Progenitor cell of endocrine pancreas (in vitro differentiated cells): ENCODE measurements around the gene MYOCD. TPM values are rescaled to one million over a fixed set of nuclear protein-coding genes. Genes with fewer than 3 reads are reported as not detected.

ENCODE experiments used
- DNase-seq: peaks from one replicate; pipeline ENCODE4 v3.0.0; 2021; ENCODE audit warnings: low spot score; ENCODE audit not compliant: unreplicated experiment
- H3K27ac Mint-ChIP-seq: 2 replicates; pipeline ENCODE4 v1.8.0; 2021; ENCODE audit warnings: mild to moderate bottlenecking, moderate library complexity, mixed read lengths
- H3K27me3 Mint-ChIP-seq: 2 replicates; pipeline ENCODE4 v1.8.0; 2021; ENCODE audit warnings: mixed read lengths
- H3K36me3 Mint-ChIP-seq: 2 replicates; pipeline ENCODE4 v1.8.0; 2022; ENCODE audit warnings: mixed read lengths; ENCODE audit not compliant: insufficient read depth
- H3K4me1 Mint-ChIP-seq: 2 replicates; pipeline ENCODE4 v1.8.0; 2021; ENCODE audit warnings: low read depth, mixed read lengths
- H3K4me3 Mint-ChIP-seq: 2 replicates; pipeline ENCODE4 v1.8.0; 2021; ENCODE audit warnings: low read depth, mild to moderate bottlenecking, moderate library complexity, mixed read lengths
- H3K9me3 Mint-ChIP-seq: 2 replicates; pipeline ENCODE4 v1.8.0; 2021; ENCODE audit warnings: low read depth, mixed read lengths
- CTCF ChIP-seq: fragments of 200-600 bp; sonication (generic); IDR thresholded peaks from one replicate; pipeline ENCODE4 v1.5.0; 2021; ENCODE audit warnings: antibody characterized with exemption, mild to moderate bottlenecking; ENCODE audit not compliant: unreplicated experiment
- total RNA-seq: library from RNA; stranded (reverse); gene quantifications from 2 replicates; pipeline ENCODE4 v1.2.1, GENCODE V29; 2021

Gene MYOCD
- total RNA-seq, 1 donor from 2014 or later, result 19.2 TPM

- DNase-seq, result no peak
- TF ChIP-seq CTCF, result no peak
- no peaks in the 10 kb centered on the region for H3K9me3 Mint-ChIP-seq
- peaks cover 21% of the 10 kb centered on the region for H3K4me1 Mint-ChIP-seq
- H3K27me3 Mint-ChIP-seq, result no peaks in the 10 kb centered on the region
- no peaks in the 10 kb centered on the region for H3K36me3 Mint-ChIP-seq
- H3K27ac Mint-ChIP-seq, result no peak overlapping the region
- H3K4me3 Mint-ChIP-seq, result no peak overlapping the region
Observed at GRCh38 chr17:12739500-12739899, 73.8 kb downstream of the MYOCD start.

- Mint-ChIP-seq H3K9me3 (peaks cover 3% of the 10 kb centered on the region), H3K4me1 (peaks cover 26% of the 10 kb centered on the region), H3K27ac (no peak overlapping the region), H3K36me3 (peaks cover 2% of the 10 kb centered on the region), H3K4me3 (no peak overlapping the region), H3K27me3 (no peaks in the 10 kb centered on the region)
- no peak for TF ChIP-seq CTCF
- no peak for DNase-seq
Observed at GRCh38 chr17:12743046-12743445, 77.4 kb downstream of the MYOCD start.

- Mint-ChIP-seq H3K27me3 (no peaks in the 10 kb centered on the region), H3K9me3 (peaks cover 3% of the 10 kb centered on the region), H3K36me3 (peaks cover 2% of the 10 kb centered on the region), H3K27ac (no peak overlapping the region), H3K4me1 (peaks cover 25% of the 10 kb centered on the region), H3K4me3 (no peak overlapping the region)
- no peak for TF ChIP-seq CTCF
- DNase-seq, result no peak
Observed at GRCh38 chr17:12744298-12744697, 78.6 kb downstream of the MYOCD start.

GRCh38 chr17:12744786-12745185, 79.1 kb downstream of the MYOCD start:
- no peak for DNase-seq
- TF ChIP-seq CTCF, result no peak
- Mint-ChIP-seq H3K4me3 (no peak overlapping the region), H3K36me3 (peaks cover 2% of the 10 kb centered on the region), H3K27ac (no peak overlapping the region), H3K9me3 (peaks cover 3% of the 10 kb centered on the region), H3K4me1 (peaks cover 25% of the 10 kb centered on the region), H3K27me3 (no peaks in the 10 kb centered on the region)

- H3K27ac Mint-ChIP-seq, result no peak overlapping the region
- no peak for TF ChIP-seq CTCF
- peaks cover 25% of the 10 kb centered on the region for H3K4me1 Mint-ChIP-seq
- DNase-seq, result no peak
- no peaks in the 10 kb centered on the region for H3K27me3 Mint-ChIP-seq
- H3K4me3 Mint-ChIP-seq, result no peak overlapping the region
- peaks cover 3% of the 10 kb centered on the region for H3K9me3 Mint-ChIP-seq
- peaks cover 2% of the 10 kb centered on the region for H3K36me3 Mint-ChIP-seq
Observed at GRCh38 chr17:12745486-12745885, 79.8 kb downstream of the MYOCD start.
